Muscle layer of colon (tissue), 2 donors: ENCODE data around the gene RPS6KA2.

Source experiments
- H3K27ac ChIP-seq: one replicate; pipeline ENCODE4 v1.7.0; 2013; ENCODE audit warnings: low read depth, mild to moderate bottlenecking, low read length, moderate library complexity
- H3K27me3 ChIP-seq, 2 donors: one replicate each; pipeline ENCODE4 v1.7.0; 2013; ENCODE audit warnings: low read length in 2 of 2, mild to moderate bottlenecking in 2 of 2; ENCODE audit not compliant: insufficient read depth in 2 of 2, control insufficient read depth in 1 of 2
- H3K36me3 ChIP-seq: one replicate; pipeline ENCODE4 v1.7.0; 2013; ENCODE audit warnings: mild to moderate bottlenecking, low read length; ENCODE audit not compliant: insufficient read depth
- H3K4me1 ChIP-seq: one replicate; pipeline ENCODE4 v1.7.0; 2013; ENCODE audit warnings: mild to moderate bottlenecking, low read length; ENCODE audit not compliant: insufficient read depth
- H3K4me3 ChIP-seq, 2 donors: one replicate each; pipeline ENCODE4 v1.7.0; 2013; ENCODE audit warnings: low read length in 2 of 2, low read depth in 1 of 2, mild to moderate bottlenecking in 1 of 2, moderate library complexity in 1 of 2
- H3K9ac ChIP-seq: one replicate; pipeline ENCODE4 v1.7.0; 2013; ENCODE audit warnings: low read length
- H3K9me3 ChIP-seq: one replicate; pipeline ENCODE4 v1.7.0; 2013; ENCODE audit warnings: mild to moderate bottlenecking, low read length
- donor health status: abdominal sarcoma.
- donor health status: Adenocarcinoma of cecum.

RPS6KA2 gene

GRCh38 chr6:166415833-166416347 is 211.2 kb downstream of the RPS6KA2 start:
- Histone ChIP-seq H3K9me3 (no peaks in the 10 kb centered on the region), H3K4me1 (no peaks in the 10 kb centered on the region), H3K27ac (no peak overlapping the region), H3K27me3 (no peaks in the 10 kb centered on the region), H3K9ac (no peak overlapping the region), H3K36me3 (peaks cover 8% of the 10 kb centered on the region), H3K4me3 (no peak overlapping the region)

- Histone ChIP-seq H3K4me1 (no peaks in the 10 kb centered on the region), H3K9ac (no peak overlapping the region), H3K27me3 (no peaks in the 10 kb centered on the region), H3K36me3 (peaks cover 8% of the 10 kb centered on the region), H3K9me3 (no peaks in the 10 kb centered on the region), H3K27ac (no peak overlapping the region), H3K4me3 (no peak overlapping the region)
These were observed 211.7 kb downstream of the RPS6KA2 start for GRCh38 chr6:166415306-166415705.

GRCh38 chr6:166413491-166413951 is 213.5 kb downstream of the RPS6KA2 start:
- no peak overlapping the region for H3K9ac ChIP-seq
- H3K27ac ChIP-seq, result no peak overlapping the region
- H3K36me3 ChIP-seq, result peaks cover 5% of the 10 kb centered on the region
- no peaks in the 10 kb centered on the region for H3K27me3 ChIP-seq
- no peaks in the 10 kb centered on the region for H3K9me3 ChIP-seq
- no peaks in the 10 kb centered on the region for H3K4me1 ChIP-seq
- H3K4me3 ChIP-seq, result no peak overlapping the region

GRCh38 chr6:166412911-166413384 is 214.1 kb downstream of the RPS6KA2 start:
- Histone ChIP-seq H3K4me1 (no peaks in the 10 kb centered on the region), H3K4me3 (no peak overlapping the region), H3K9me3 (no peaks in the 10 kb centered on the region), H3K9ac (no peak overlapping the region), H3K27ac (no peak overlapping the region), H3K36me3 (no peaks in the 10 kb centered on the region), H3K27me3 (no peaks in the 10 kb centered on the region)

GRCh38 chr6:166412156-166412910 is 214.7 kb downstream of the RPS6KA2 start:
- H3K36me3 ChIP-seq, result no peaks in the 10 kb centered on the region
- no peak overlapping the region for H3K9ac ChIP-seq
- no peak overlapping the region for H3K27ac ChIP-seq
- no peak overlapping the region for H3K4me3 ChIP-seq
- H3K4me1 ChIP-seq, result no peaks in the 10 kb centered on the region
- no peaks in the 10 kb centered on the region for H3K9me3 ChIP-seq
- H3K27me3 ChIP-seq, result no peaks in the 10 kb centered on the region

GRCh38 chr6:166411721-166412151 is 215.3 kb downstream of the RPS6KA2 start:
- no peak overlapping the region for H3K4me3 ChIP-seq
- H3K27ac ChIP-seq, result no peak overlapping the region
- no peaks in the 10 kb centered on the region for H3K9me3 ChIP-seq
- no peaks in the 10 kb centered on the region for H3K4me1 ChIP-seq
- H3K27me3 ChIP-seq, result no peaks in the 10 kb centered on the region
- no peak overlapping the region for H3K9ac ChIP-seq
- no peaks in the 10 kb centered on the region for H3K36me3 ChIP-seq

- no peak overlapping the region for H3K4me3 ChIP-seq
- H3K9me3 ChIP-seq, result no peaks in the 10 kb centered on the region
- H3K27ac ChIP-seq, result no peak overlapping the region
- no peaks in the 10 kb centered on the region for H3K27me3 ChIP-seq
- no peak overlapping the region for H3K9ac ChIP-seq
- no peaks in the 10 kb centered on the region for H3K4me1 ChIP-seq
- H3K36me3 ChIP-seq, result no peaks in the 10 kb centered on the region
These were observed 215.8 kb downstream of the RPS6KA2 start for GRCh38 chr6:166411271-166411670.

GRCh38 chr6:166410426-166410935 is 216.6 kb downstream of the RPS6KA2 start:
- H3K9me3 ChIP-seq, result no peaks in the 10 kb centered on the region
- H3K36me3 ChIP-seq, result no peaks in the 10 kb centered on the region
- no peaks in the 10 kb centered on the region for H3K27me3 ChIP-seq

GRCh38 chr6:166408936-166409755 is 217.9 kb downstream of the RPS6KA2 start:
- no peaks in the 10 kb centered on the region for H3K4me1 ChIP-seq
- H3K36me3 ChIP-seq, result no peaks in the 10 kb centered on the region
- H3K4me3 ChIP-seq, result no peak overlapping the region
- no peaks in the 10 kb centered on the region for H3K9me3 ChIP-seq
- H3K9ac ChIP-seq, result no peak overlapping the region
- H3K27me3 ChIP-seq, result no peaks in the 10 kb centered on the region
- H3K27ac ChIP-seq, result no peak overlapping the region

More at GRCh38 chr6:166410426-166410935, 216.6 kb downstream of the RPS6KA2 start:
- H3K4me3 ChIP-seq, result no peak overlapping the region
- H3K27ac ChIP-seq, result no peak overlapping the region
- H3K9ac ChIP-seq, result no peak overlapping the region
- H3K4me1 ChIP-seq, result no peaks in the 10 kb centered on the region

GRCh38 chr6:166406197-166406596 is 220.9 kb downstream of the RPS6KA2 start:
- Histone ChIP-seq H3K9ac (no peak overlapping the region), H3K36me3 (no peaks in the 10 kb centered on the region), H3K27me3 (no peaks in the 10 kb centered on the region), H3K4me3 (no peak overlapping the region), H3K4me1 (no peaks in the 10 kb centered on the region), H3K9me3 (no peaks in the 10 kb centered on the region), H3K27ac (no peak overlapping the region)

GRCh38 chr6:166405386-166405785 is 221.7 kb downstream of the RPS6KA2 start:
- Histone ChIP-seq H3K4me1 (no peaks in the 10 kb centered on the region), H3K4me3 (no peak overlapping the region), H3K27me3 (no peaks in the 10 kb centered on the region), H3K36me3 (no peaks in the 10 kb centered on the region), H3K9me3 (no peaks in the 10 kb centered on the region), H3K27ac (no peak overlapping the region), H3K9ac (no peak overlapping the region)
